AG04450 (cell line): ENCODE results near the gene MROH2B. TPM values are rescaled to one million over a fixed set of nuclear protein-coding genes. Genes with fewer than 3 reads are reported as not detected.

Source experiments
- CTCF ChIA-PET: fragments of 300-600, 350-600 bp; formaldehyde crosslinking; extraction: SDS; loops from one replicate; lab custom pipeline; 2022; ENCODE audit warnings: antibody characterized with exemption, inconsistent platforms; lab: Charles Lee
- POLR2A ChIA-PET: fragments of 350-600 bp; formaldehyde crosslinking; extraction: SDS; loops from one replicate; lab custom pipeline; 2021; ENCODE audit warnings: antibody characterized with exemption, inconsistent platforms; lab: Yijun Ruan, JAX
- DNase-seq: peaks from one replicate; pipeline ENCODE4 v3.0.0-alpha.2; 2011; ENCODE audit warnings: low read depth, low spot score
- H3K27ac ChIP-seq: one replicate; pipeline ENCODE4 v1.5.1; 2012; ENCODE audit warnings: low read depth, low read length, control low read depth
- H3K27me3 ChIP-seq: one replicate; pipeline ENCODE4 v1.6.0; 2012; ENCODE audit warnings: low read length; ENCODE audit not compliant: control insufficient read depth, insufficient read depth
- H3K4me3 ChIP-seq: 2 replicates; pipeline ENCODE4 v1.5.1; 2011; ENCODE audit warnings: mild to moderate bottlenecking, low read depth, low read length, control low read depth
- H3K9me3 ChIP-seq: 2 replicates; pipeline ENCODE4 v1.5.1; 2012; ENCODE audit warnings: low read length; ENCODE audit not compliant: control insufficient read depth, insufficient read depth
- polyA plus RNA-seq: library from polyadenylated mRNA; depleted of rRNA; stranded (reverse); fragments of >200 nt; gene quantifications from 2 replicates; pipeline ENCODE4 v1.2.3, GENCODE V29; 2011
- TF ChIP-seq, protein P1 (sequence below): IDR thresholded peaks from 2 replicates; pipeline ENCODE4 v1.5.1; 2011; ENCODE audit warnings: low read depth, low read length, control low read depth, inconsistent platforms

The MROH2B gene
- polyA plus RNA-seq, 1 experiment = not detected

DNA sequence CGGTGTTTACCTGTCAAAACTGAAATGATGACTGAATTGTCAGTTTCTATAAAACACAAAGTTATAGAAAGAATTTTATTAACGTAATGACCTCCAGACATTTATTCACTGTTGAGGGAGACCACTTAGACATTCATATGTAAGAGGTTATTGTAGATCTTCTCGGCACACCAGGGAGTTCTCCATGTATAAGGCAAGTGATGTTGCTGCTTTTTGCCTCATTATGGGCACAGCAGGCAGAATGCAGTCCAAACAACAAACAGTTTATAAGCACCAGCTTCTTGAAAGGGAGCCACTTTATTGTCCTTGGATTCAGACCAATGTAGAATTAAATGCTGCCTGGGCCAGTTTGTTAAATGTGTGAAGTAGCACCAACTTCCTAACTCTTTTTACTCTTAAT lies 95.1 kb downstream of the MROH2B start:
- ChIA-PET POLR2A (no interaction called here), CTCF (interaction anchor here (0.6 to 0.7 kb wide), 2 partner anchors 12 to 71 kb away, joined by 4 to 6 read pairs; no protein-coding TSS in a partner anchor)
- H3K9me3 ChIP-seq = no peaks in the 10 kb centered on the region
- H3K27ac ChIP-seq = no peak overlapping the region
- TF ChIP-seq, protein P1, sequence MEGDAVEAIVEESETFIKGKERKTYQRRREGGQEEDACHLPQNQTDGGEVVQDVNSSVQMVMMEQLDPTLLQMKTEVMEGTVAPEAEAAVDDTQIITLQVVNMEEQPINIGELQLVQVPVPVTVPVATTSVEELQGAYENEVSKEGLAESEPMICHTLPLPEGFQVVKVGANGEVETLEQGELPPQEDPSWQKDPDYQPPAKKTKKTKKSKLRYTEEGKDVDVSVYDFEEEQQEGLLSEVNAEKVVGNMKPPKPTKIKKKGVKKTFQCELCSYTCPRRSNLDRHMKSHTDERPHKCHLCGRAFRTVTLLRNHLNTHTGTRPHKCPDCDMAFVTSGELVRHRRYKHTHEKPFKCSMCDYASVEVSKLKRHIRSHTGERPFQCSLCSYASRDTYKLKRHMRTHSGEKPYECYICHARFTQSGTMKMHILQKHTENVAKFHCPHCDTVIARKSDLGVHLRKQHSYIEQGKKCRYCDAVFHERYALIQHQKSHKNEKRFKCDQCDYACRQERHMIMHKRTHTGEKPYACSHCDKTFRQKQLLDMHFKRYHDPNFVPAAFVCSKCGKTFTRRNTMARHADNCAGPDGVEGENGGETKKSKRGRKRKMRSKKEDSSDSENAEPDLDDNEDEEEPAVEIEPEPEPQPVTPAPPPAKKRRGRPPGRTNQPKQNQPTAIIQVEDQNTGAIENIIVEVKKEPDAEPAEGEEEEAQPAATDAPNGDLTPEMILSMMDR = no peak
- H3K27me3 ChIP-seq = no peaks in the 10 kb centered on the region
- DNase-seq = no peak
- no peak overlapping the region for H3K4me3 ChIP-seq

DNA sequence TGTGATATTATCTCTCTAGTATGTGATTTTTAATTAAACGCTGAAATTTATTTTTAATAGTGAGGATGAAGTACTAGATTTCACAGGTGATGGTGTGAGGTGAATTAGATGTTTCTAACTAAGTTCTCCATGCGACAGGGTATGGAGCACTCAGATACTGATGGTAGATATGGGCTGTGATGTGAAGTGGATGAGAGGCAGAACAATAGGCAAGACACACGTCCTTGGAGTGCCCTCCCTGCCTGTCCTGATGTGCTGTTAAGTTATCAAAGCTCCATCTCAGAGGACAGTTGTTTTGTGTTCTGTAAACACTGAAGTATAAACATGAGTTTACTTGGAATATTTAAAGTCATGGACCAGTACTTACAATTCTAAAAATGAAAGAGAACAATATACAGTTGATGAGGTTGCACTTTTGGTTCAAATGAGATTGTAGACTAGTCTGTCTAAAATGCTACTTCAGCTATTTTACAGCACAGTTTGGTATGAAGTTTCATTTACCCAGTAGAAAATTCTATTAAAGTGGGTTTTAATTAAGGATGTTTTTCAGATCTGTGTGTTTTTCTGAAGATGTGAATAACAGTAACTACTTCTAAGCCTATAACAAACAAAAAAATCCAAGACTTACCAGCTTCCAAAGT lies 97.7 kb downstream of the MROH2B start:
- TF ChIP-seq, protein P1 = no peak
- ChIA-PET POLR2A (no interaction called here), CTCF (interaction anchor here (0.6 to 1.5 kb wide), 2 partner anchors 17 to 69 kb away, joined by 3 to 7 read pairs; no protein-coding TSS in a partner anchor)
- Histone ChIP-seq H3K4me3 (no peak overlapping the region), H3K27ac (no peak overlapping the region), H3K27me3 (no peaks in the 10 kb centered on the region), H3K9me3 (no peaks in the 10 kb centered on the region)
- DNase-seq = no peak

DNA sequence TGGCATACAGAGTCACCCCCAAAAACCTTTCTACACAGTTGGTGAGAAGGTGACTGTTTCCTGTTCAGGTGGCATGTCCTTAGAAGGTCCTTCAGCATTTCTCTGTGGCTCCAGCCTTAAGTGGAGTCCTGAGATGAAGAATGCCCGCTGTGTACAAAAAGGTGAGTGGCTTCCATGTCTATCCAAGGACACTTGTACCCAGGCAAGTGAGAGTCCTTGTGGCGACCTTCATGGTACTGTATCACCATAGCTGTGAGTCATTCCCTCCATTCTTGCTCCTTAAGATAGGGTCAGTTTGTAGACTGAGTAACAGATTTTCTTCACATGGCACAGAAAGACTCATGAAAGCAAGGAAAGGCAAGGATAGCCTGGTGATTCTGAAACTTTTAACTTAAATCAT lies 98.7 kb downstream of the MROH2B start:
- no peak overlapping the region for H3K4me3 ChIP-seq
- DNase-seq = no peak
- no peaks in the 10 kb centered on the region for H3K9me3 ChIP-seq
- TF ChIP-seq, protein P1 = no peak
- H3K27me3 ChIP-seq = no peaks in the 10 kb centered on the region
- ChIA-PET CTCF (no interaction called here), POLR2A (interaction anchor here (0.6 kb wide), 1 partner anchor 110 kb away, joined by 4 read pairs; no protein-coding TSS in a partner anchor)
- no peak overlapping the region for H3K27ac ChIP-seq

DNA sequence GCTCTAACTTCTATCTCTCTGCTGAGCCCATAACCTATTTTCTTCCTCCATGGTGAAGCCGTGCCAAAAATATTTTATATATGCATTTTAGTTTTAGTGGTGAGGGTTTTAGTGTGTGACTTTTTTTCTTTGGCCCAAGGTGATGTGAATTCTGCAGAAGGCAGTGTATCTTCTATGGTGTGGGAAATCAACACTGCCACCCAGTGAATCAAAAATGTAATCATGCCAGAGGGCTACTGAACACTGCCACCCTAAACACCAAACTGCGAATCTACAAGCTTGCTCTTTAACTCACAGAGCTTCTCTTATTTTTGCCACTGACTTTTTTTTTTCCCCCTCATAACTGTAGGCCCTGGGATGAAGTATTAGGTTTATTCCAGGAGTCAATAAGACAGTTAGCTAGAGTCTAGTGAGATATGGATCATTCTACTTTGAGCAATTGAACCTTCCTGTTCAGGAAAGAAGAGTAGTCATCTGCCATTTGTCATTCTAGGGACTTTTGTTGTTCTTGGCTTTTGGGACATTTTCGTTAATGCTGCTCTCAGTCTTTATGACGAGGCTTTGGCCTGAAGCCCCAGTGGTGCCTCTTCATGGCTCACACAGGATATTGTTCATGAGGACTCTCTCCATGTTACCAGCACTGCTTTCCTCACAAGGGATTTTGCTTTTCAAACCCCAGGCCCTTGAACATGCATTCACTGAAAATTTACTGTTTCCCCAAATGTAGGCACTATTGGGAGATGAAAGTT lies 108.8 kb downstream of the MROH2B start:
- CTCF ChIA-PET = no interaction called here
- TF ChIP-seq, protein P1 = no peak
- peaks cover 6% of the 10 kb centered on the region; the same call in 1 of the 2 replicates for H3K9me3 ChIP-seq
- POLR2A ChIA-PET = no interaction called here
- H3K27ac ChIP-seq = no peak overlapping the region
- H3K27me3 ChIP-seq = no peaks in the 10 kb centered on the region
- no peak for DNase-seq
- H3K4me3 ChIP-seq = no peak overlapping the region

DNA sequence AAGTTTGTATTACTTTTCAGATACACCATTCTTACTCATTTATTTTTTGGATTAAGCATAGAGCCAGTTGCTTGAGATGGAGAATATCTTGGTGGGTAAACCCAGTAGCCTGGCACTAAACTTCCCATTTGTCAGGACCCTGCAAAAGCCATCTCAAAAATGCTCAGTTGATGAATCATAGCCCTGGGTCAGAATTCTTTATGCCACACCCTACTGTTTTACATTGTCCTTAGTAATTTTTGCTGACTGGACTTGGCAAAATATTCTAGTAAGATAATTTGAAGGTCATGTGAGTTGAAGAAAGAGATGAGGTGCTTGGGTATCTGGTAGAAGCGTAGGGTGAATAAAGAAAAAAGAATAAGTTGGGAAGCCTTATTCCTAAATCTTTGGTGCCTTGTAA lies 111.1 kb downstream of the MROH2B start:
- no peak for DNase-seq
- H3K9me3 ChIP-seq = peaks cover 6% of the 10 kb centered on the region; the same call in 1 of the 2 replicates
- H3K27me3 ChIP-seq = no peaks in the 10 kb centered on the region
- H3K4me3 ChIP-seq = no peak overlapping the region
- POLR2A ChIA-PET = no interaction called here
- CTCF ChIA-PET = no interaction called here
- TF ChIP-seq, protein P1 = no peak
- H3K27ac ChIP-seq = no peak overlapping the region
